GM18511 (cell line): ENCODE measurements around the gene VEZT.
"Not testable (repeated sequence)": the region's sequence is repeated elsewhere in the genome, so short reads cannot be mapped to it uniquely, and the experiment has no call there.

ENCODE experiments used
- ATAC-seq: cut with Tn5 transposase; IDR thresholded peaks from one replicate; pipeline ENCODE4 v1.9.1; 2021; ENCODE audit warnings: mild to moderate bottlenecking, moderate library complexity; ENCODE audit not compliant: unreplicated experiment

Gene VEZT

DNA sequence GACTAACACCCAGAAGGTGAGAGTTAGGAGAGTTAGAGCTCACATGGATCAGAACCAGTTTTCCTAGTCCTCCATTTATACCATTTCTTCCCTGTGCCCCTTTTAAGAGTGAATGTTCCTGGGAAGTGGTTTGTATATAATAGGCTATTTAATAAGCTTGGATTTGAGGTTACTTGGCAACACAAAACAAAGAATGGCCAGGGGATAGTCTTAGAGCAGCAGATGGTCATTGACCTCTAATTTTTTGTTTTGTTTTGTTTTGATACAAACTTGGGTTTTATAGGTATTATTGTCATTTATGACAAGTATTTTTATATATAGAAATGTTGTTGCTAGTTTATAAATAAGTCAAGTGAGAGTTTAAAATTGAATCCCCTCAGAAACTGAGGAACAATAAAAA, 35.8 kb downstream of the VEZT start:
- no peak for ATAC-seq

DNA sequence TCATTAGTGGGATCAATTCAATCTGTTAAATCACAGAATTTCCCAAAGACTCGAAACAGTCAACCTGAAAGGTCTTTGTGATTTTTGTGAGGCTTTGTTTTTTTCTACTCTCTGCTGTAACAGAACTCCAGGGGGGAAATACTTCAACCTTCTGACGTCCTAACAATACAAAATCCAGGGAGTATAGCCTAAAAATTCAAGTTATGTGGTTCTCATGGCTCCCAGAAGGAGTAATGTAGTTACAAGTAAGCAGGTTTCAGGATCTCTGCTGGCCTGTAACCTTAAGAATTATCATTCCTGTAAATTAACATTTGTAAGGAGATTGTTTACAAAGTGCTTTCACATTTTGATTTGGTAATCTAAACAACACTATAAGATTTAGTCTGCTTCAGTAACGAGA, 39.9 kb downstream of the VEZT start:
- ATAC-seq = no peak

DNA sequence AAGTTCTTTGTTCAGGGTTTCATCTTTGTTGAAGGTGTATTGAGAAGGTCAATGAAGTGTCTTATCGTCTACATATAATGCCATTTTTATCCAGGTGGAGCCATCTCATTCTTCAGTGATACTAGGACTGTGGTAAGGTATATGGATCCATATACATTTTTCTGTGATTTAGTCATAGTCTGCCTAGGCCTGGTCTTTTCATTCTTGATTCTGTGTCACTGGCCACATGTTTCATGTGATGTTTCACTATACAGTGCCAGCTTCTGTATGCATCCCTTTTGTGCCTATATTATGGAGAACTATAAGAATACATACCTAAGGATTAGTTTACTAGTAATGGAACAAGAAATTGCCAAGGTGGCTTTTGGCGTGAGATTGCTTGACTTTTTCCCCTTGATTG, 40.5 kb downstream of the VEZT start:
- ATAC-seq = no peak

DNA sequence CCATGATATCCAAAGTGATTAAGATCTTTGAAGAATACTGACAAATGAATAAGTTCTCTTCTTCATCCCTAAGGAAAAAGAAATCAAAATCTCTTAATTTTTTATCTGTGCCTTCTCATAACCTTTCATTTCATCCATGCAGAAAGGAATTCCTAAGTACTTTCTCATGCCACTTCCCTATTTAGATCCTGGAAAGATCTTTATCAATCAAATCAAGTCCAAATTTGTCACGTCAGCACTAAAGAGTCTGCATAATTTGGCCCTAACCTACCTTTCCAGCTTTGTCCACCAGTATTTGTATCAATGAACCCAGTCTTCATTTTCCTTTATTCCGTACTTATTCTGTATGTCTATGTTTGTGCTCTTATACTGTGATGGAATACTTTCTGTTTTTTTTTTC, 41.2 kb downstream of the VEZT start:
- no peak for ATAC-seq

DNA sequence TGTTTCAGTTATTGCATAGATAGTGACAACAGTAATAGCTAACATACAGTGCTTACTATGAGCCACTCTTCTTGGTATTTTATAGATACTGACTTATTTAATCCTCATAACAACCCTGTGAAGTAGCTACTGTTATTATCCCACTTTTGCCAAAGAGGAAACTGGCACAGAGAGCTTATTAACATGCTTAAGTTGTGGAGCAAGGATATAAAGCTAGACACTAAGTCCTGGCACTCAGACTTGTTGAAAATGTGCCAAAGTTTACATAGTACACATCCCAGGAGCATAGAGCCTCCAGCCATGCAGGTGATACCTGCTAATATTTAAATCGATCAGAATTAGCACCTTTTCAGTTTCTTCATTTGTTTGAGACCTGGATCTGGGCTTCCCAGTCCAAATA, 41.8 kb downstream of the VEZT start:
- no peak for ATAC-seq

DNA sequence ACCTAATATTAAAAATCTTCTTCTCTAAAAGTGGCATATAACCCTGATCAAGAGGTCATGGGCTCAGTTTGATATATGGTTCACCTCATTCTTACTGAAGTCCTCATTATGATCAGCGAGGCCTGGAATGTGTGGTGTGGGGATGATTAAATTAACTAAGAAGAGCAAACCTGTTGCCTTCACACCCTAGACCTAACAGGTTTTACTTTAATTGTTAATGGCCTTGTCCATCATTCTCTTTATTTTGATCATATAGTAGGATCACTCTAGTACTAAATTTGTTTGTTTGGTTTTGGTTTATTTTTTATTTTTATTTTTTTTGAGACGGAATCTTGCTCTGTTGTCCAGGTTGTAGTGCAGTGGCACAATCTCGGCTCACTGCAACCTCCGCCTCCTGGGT, 43.5 kb downstream of the VEZT start:
- no peak for ATAC-seq

DNA sequence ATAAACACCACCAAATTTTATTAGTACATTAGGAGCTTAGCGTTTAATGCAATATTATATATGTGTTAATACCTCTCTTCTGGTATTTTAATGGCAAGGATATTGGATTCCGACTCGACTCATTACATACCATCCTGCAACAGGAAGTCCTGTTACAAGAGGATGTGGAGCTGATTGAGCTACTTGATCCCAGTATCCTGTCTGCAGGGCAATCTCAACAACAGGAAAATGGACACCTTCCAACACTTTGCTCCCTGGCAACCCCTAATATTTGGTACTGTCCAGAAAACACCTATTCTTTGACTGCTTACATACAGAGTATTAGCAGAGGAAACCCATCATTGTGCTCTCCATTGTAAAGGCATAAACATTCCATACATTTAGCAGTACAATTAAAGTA, 45.2 kb downstream of the VEZT start:
- no peak for ATAC-seq

DNA sequence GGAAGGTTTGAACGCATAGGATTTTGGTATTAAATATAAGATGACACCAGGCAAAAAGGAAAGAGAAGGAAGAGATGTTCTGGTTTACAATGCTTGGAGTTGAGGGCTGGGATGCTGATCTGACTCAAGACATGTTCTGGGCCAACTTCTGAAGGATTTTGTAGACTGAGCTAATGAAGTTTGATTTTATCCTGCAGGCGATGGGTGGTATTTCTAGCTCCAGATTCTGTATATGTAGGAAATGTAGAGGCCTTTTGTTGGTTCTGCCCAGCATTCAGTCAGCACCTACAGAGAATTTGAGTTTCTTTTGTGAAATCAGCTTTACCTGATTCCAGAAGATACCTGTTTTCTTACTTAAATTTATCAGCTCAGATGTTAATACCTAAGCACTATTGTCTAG, 48.2 kb downstream of the VEZT start:
- ATAC-seq = no peak

DNA sequence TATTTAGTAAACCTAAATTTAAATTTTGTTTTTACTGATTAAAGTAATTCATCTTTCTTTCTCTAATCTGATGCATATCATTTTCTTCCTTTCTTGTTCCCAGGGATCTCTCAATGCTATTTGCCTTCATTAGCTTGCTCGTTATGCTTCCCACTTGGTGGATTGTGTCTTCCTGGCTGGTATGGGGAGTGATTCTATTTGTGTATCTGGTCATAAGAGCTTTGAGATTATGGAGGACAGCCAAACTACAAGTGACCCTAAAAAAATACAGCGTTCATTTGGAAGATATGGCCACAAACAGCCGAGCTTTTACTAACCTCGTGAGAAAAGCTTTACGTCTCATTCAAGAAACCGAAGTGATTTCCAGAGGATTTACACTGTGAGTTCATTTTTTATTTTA, 48.6 kb downstream of the VEZT start:
- ATAC-seq = no peak

DNA sequence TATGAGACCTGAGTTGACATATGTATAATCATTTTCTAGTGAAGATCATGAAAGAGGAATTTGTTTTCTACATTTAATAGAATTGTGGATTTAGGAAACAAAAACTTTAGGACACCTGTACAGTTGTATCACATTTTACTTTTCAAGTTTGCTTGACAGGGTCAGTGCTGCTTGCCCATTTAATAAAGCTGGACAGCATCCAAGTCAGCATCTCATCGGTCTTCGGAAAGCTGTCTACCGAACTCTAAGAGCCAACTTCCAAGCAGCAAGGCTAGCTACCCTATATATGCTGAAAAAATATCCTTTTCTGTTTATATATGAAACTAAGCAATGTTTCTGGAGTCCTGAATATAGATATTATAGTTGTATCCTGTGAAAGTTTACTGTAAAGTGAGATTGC, 52.3 kb downstream of the VEZT start:
- no peak for ATAC-seq

DNA sequence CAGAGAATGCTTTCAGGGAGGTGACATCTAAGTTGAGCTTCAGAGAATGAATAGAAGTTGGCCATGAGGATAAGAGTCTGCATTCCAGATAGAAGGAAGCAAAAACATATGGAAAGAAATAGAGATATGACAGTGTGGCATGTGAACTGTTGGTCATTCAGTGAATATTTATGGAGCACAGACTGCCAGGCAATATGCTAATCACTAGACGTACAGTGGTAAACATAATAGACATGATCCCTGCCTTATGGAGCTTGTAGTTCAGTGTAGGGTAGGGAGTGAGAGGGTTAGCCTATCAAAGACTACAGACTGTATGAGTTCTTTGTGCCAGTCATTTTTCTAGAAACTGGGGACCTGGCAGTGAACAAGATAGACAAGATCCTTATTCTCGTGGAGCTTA, 53.9 kb downstream of the VEZT start:
- no peak for ATAC-seq

DNA sequence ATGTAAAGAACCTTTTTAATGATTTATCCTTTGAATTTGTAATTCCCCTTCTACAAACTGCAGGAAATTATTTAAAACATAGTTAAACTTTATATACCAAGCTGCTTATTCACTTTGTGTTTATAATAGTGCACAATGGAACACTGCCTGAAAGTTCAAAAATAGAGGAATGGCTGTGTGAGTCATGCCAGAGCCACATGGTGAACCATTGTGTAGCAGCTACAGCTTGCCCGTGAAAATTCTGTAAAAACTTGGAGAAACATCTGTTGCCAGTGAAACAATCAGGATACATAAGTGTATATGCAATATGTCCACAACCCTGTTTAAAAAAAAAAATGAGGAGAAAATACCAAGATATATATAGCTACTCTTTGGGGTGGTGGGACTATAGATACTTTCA, 59.5 kb downstream of the VEZT start:
- no peak for ATAC-seq

DNA sequence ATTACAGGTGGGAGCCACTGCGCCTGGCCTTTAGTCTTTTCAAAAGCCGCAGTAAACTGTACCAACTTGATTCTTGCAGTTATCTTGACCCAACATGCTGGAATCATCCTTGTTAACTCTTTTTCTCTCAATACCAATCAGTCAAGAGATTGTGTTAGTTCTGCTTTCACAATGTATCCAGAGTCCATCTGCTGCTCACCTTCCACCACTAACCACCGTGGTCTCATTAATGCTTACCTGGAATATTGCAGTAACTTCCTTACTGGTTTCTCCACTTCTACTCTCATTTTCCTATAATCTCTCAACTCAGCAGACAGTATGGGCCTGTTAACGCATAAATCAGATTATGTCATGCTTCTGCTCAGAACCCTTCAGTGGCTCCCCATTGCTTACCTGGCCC, 62.2 kb downstream of the VEZT start:
- ATAC-seq = no peak

DNA sequence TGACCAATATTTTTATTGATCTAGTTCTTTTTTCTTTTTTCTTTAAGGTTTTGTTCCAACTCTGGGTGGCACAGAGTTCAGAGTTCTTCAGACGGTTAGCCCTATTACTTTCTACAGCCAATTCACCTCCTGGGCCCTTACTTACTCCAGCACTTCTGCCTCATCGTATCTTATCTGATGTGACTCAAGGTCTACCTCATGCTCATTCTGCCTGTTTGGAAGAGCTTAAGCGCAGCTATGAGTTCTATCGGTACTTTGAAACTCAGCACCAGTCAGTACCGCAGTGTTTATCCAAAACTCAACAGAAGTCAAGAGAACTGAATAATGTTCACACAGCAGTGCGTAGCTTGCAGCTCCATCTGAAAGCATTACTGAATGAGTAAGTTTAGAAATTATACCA, 64.7 kb downstream of the VEZT start:
- no peak for ATAC-seq

DNA sequence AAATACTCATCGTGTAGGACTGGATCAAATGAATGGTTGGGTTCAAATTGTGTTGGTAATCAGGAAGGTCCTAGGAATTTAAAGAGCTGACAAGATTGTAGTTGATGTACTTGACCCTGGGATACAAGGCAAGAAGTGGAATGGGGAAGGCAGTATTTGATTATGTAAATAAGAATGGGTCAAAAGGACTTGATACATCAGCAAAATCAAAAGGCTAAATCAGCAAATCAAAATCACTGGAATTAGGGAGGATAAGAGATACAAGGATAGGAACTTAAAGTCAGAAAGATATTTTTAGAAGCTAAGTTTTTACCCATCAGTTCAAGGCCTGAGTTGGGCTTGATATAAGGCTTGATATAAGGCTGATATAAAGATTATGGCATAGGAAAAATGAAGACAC, 65.8 kb downstream of the VEZT start:
- ATAC-seq = no peak

DNA sequence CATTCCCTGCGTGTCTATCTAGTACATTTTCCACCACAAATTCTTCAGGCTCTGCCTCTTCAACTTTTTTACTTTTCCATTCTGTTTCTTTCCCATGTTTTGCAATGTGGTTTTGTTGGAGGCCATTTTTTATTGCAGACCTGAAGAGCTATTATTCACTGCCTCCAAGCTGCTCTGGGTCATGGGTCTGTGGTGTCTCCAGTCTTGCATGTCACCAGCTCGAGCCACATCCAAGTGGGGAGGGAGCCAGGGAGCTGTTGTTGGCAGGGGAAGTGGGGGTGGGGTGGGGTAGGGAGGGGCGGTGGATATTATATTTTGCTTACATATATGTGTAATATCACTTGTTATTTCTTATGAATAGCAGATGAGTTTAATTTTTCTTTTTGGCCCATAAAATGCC, 69.1 kb downstream of the VEZT start:
- ATAC-seq = no peak

DNA sequence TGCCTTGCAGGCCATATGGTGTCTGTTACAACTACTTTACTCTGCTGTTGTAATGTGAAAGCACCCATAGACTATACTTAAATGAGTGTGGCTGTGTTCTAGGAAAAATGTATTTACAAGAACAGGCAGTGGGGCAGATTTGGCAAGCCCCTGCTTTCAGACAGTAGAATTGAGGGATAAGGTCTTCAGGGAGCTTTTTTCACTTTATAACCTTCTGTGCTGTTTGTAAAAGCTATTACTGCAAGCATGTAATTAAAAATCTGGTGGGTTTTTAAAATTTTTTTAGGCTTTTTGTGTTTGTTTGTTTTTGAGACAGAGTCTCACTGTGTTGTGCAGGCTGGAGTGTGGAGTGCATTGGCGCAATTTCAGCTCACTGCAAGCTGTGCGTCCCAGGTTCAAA, 73.9 kb downstream of the VEZT start:
- no peak for ATAC-seq

DNA sequence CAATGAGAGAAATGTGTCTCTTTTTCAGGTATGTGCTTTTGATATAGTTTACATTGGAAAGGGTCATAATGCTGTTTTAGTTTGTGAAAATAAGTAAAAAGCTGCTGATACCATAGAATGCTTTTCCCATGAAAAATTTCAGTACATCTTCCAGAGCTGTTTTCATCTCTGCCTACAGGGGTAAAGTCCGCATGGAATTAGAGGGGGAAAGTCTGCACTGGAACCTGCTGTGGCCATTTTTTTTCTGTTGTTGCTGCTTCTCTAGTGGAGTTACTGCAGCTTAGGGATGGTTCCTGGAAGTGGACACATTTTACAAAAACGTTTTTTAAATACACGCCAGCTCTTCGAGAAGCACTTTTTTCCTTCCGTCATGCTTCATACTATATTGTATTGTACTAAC, 81.3 kb downstream of the VEZT start:
- ATAC-seq = no peak

DNA sequence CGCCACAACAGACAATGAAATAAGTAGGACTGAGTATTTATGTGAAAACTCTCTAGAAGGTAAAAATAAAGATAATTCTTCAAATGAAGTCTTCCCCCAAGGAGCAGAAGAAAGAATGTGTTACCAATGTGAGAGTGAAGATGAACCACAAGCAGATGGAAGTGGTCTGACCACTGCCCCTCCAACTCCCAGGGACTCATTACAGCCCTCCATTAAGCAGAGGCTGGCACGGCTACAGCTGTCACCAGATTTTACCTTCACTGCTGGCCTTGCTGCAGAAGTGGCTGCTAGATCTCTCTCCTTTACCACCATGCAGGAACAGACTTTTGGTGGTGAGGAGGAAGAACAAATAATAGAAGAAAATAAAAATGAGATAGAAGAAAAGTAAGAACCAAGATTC, 82.7 kb downstream of the VEZT start:
- no peak for ATAC-seq

DNA sequence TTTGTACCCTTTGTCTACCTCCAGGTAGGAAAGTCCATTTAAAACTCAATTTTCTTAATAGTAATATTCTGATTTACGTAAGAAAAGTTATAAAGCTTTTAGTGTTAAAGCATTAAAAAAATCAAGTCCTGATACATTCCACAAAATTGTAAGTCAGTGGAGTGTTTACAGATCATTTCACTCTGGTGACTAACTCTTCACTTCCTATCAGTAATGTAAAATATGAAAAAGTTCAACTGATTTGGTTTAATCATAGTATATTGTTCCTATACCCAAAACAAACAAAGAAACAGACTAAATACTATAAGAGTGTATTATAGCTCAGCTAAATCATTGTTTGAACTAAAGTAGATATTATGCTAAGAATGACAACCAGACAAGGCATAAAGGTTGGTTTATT, 85.9 kb downstream of the VEZT start:
- ATAC-seq = no peak

DNA sequence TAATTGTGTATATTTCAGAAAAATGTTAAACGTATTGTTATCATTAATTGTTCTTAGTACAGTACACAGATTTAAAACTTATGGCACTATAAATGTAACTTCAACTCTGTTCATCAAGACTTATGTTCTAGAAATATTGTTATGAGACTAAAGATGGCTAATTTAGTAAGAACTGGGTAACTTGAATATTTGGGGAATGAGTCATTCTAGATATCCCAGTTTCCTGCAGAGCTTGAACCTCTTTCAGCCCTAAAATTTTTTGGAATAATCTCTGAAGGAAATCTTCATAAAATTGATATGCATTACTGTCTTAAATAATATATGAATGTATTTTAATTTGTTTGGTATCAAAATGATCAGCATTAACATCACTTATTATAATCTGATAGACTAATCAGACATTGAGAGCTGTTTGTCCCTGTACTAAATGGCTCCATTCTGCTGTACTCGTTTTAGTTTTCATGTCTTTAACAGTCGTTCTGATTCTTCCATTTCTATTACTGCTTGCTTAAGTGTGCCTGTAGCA, 87.1 kb downstream of the VEZT start:
- ATAC-seq = no peak

DNA sequence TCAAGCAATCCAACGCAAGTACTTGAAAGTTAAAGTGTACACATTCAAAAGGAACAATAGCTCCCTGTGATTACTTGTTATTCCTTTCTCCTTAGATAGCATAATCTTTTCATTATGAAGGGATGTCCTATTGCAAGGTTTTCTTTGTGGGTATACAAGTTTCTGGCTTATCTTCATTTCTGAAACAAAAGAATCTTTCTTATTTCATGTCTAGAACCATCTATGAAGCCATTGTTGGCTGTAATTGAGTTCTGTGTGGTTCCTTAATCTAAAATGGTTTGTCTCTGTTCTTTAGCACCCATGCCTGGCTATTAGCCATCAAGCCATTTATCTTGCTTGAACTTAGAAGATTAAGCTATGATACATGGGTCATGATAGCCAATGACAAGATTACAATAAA, 95.0 kb downstream of the VEZT start:
- no peak for ATAC-seq

DNA sequence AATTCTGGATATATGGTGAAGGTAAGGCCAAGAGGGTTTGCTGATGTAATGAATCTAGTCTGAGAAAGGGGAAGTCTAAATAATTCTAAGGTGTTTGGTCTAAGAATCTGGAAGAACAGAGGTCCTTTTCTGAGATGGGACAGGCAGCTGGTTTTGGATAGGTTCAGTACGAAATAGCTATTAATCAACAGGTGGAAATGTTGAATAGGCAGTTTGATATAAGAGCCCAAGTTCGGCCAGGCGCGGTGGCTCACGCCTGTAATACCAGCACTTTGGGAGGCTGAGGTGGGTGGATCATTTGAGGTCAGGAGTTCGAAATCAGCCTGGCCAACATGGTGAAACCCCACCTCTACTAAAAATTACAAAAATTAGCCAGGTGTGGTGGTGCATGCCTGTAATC, 97.1 kb downstream of the VEZT start:
- ATAC-seq = not testable (repeated sequence)

DNA sequence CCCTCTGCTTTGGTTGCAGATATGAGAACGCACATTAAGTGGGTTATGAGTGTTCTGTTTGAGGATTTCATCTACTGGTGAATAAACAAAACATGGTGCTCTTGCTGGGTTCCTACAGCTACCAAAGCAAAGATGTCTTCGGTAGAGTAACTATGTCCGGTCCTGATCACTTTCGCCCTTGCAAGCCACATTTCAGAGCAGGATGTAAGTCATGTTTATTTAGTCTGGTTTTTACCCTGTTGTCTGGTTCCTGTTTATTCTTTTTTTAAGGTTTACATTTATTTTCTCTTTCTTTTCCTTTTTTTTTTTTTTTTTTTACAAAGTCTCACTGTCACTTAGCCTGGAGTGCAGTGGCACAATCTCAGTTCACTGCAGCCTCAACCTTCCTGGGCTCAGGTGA, 99.2 kb downstream of the VEZT start:
- no peak for ATAC-seq
